Neural crest cell (in vitro differentiated cells): Measurements from ENCODE around the gene FAM237B. TPM values are rescaled to one million over a fixed set of nuclear protein-coding genes. Genes with fewer than 3 reads are reported as not detected.

Experiments
- DNase-seq: peaks from one replicate; pipeline ENCODE4 v3.0.0; 2021; ENCODE audit warnings: low read depth, mixed read lengths, low spot score
- H3K27ac Mint-ChIP-seq: one replicate; pipeline ENCODE4 v1.8.0; 2021; ENCODE audit warnings: mild to moderate bottlenecking, mixed read lengths; ENCODE audit not compliant: unreplicated experiment
- H3K27me3 Mint-ChIP-seq: 2 replicates; pipeline ENCODE4 v1.8.0; 2021; ENCODE audit warnings: low read depth, mild to moderate bottlenecking, mixed read lengths
- H3K36me3 Mint-ChIP-seq: 2 replicates; pipeline ENCODE4 v1.8.0; 2021; ENCODE audit warnings: low read depth, mild to moderate bottlenecking, mixed read lengths
- H3K4me1 Mint-ChIP-seq: 2 replicates; pipeline ENCODE4 v1.8.0; 2021; ENCODE audit warnings: mixed read lengths
- H3K4me3 Mint-ChIP-seq: one replicate; pipeline ENCODE4 v1.8.0; 2021; ENCODE audit warnings: mild to moderate bottlenecking, mixed read lengths
- H3K9me3 Mint-ChIP-seq: 2 replicates; pipeline ENCODE4 v1.8.0; 2021; ENCODE audit warnings: mixed read lengths
- total RNA-seq: library from RNA; stranded (reverse); gene quantifications from 2 replicates; pipeline ENCODE4 v1.2.1, GENCODE V29; 2021
- TF ChIP-seq, protein P1 (sequence below): fragments of 200-600 bp; sonication (generic); conservative IDR thresholded peaks from 2 replicates; pipeline ENCODE4 v1.5.0; 2021; ENCODE audit warnings: antibody characterized with exemption, mild to moderate bottlenecking

FAM237B gene
- total RNA-seq, 1 donor from 2014 or later = not detected

DNA sequence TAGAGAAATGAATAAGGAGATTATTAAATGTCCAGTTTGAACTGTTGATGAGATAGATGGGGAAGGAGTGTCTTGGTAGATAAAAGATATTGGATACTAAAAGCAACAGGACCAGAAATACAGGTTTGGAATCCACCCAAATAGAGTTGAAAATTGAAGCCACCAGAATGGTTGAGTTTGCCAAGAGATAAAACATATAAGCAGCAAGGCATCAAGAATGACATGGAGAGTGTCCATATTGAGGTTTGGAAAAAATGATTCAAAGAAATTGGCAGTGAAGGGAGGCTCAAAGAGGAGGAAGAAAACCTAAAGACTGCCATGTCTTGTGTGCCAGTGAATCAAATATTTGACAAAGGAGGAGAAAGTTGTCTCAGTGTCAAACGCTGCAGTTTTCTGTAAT lies 51.9 kb downstream of the FAM237B start:
- H3K27me3 Mint-ChIP-seq = no peaks in the 10 kb centered on the region
- H3K4me3 Mint-ChIP-seq = no peak overlapping the region
- no peak overlapping the region for H3K27ac Mint-ChIP-seq
- H3K36me3 Mint-ChIP-seq = no peaks in the 10 kb centered on the region
- DNase-seq = no peak
- no peaks in the 10 kb centered on the region for H3K9me3 Mint-ChIP-seq
- H3K4me1 Mint-ChIP-seq = no peaks in the 10 kb centered on the region
- TF ChIP-seq, protein P1, sequence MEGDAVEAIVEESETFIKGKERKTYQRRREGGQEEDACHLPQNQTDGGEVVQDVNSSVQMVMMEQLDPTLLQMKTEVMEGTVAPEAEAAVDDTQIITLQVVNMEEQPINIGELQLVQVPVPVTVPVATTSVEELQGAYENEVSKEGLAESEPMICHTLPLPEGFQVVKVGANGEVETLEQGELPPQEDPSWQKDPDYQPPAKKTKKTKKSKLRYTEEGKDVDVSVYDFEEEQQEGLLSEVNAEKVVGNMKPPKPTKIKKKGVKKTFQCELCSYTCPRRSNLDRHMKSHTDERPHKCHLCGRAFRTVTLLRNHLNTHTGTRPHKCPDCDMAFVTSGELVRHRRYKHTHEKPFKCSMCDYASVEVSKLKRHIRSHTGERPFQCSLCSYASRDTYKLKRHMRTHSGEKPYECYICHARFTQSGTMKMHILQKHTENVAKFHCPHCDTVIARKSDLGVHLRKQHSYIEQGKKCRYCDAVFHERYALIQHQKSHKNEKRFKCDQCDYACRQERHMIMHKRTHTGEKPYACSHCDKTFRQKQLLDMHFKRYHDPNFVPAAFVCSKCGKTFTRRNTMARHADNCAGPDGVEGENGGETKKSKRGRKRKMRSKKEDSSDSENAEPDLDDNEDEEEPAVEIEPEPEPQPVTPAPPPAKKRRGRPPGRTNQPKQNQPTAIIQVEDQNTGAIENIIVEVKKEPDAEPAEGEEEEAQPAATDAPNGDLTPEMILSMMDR = no peak

DNA sequence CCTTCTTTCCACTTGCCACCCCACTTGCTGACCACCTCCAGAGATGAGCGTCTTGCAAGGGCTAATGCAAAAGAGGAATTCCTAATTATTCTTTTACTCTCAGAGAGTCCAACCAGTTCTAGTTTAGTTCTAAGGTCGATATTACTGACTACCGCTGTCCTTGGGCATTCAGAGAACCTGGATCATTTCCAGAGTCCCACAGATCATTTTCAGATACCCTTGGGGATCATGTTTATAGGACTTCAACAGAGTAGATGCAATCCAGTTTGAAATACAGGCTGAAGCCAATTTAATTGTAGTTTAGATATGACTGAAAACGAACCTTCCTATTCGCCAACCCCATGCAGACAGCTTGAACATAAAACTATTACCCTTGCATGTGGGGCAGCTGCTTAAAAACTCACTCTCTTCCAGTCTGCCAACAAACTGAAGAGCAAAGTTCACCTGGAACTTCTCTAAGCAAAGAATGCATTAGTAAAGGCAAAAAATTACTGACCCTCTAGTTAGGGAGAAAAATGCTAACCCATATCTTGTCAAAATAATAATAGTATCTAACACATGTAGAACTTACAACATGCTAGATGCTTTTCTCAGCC lies 53.7 kb downstream of the FAM237B start:
- Mint-ChIP-seq H3K27ac (no peak overlapping the region), H3K27me3 (no peaks in the 10 kb centered on the region), H3K4me1 (no peaks in the 10 kb centered on the region), H3K9me3 (no peaks in the 10 kb centered on the region), H3K4me3 (no peak overlapping the region), H3K36me3 (no peaks in the 10 kb centered on the region)
- TF ChIP-seq, protein P1 = no peak
- no peak for DNase-seq

DNA sequence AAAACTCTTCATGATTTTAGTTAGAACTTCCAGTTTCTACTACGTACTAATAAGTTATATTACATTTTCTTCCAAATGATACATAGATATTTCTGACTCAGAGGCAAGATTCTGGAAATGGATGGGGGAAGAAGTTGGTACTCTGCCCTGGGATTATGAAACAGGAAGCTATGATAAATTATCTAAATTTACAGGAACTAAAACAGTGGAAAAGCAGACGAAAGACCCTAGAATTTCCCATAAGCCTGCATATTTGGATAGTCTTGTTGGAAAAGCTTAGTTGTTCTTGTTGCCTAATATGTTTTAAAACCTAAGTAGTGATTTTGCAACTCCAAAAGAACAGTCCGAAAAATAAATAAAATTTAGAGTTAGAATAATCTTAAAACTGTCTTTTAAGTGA lies 54.3 kb downstream of the FAM237B start:
- Mint-ChIP-seq H3K27ac (no peak overlapping the region), H3K4me1 (no peaks in the 10 kb centered on the region), H3K4me3 (no peak overlapping the region), H3K27me3 (no peaks in the 10 kb centered on the region), H3K9me3 (no peaks in the 10 kb centered on the region), H3K36me3 (no peaks in the 10 kb centered on the region)
- DNase-seq = no peak
- TF ChIP-seq, protein P1 = no peak

Other genes starting within 250 kb of the FAM237B start
- gene STEAP1, start 166.8 kb downstream of the FAM237B start, total RNA-seq = 2.4 and 3.3 TPM in 2 replicates
- gene STEAP2, start 109.6 kb downstream of the FAM237B start, total RNA-seq = 1.1 and 1.6 TPM in 2 replicates
- gene CFAP69, start 76.1 kb downstream of the FAM237B start, total RNA-seq = 2.5 TPM in 2 replicates
- 20.4 and 21.6 TPM in 2 replicates for gene GTPBP10, start 25.4 kb upstream of the FAM237B start, total RNA-seq
- 41.0 and 41.1 TPM in 2 replicates for gene CLDN12, start 82.2 kb upstream of the FAM237B start, total RNA-seq
- gene PTTG1IP2, start 148.3 kb upstream of the FAM237B start, total RNA-seq = not detected in 2 replicates